ENCODE results near the gene LUZP2.
"Not testable (repeated sequence)": the region's sequence is repeated elsewhere in the genome, so short reads cannot be mapped to it uniquely, and the experiment has no call there.

The LUZP2 gene

DNA sequence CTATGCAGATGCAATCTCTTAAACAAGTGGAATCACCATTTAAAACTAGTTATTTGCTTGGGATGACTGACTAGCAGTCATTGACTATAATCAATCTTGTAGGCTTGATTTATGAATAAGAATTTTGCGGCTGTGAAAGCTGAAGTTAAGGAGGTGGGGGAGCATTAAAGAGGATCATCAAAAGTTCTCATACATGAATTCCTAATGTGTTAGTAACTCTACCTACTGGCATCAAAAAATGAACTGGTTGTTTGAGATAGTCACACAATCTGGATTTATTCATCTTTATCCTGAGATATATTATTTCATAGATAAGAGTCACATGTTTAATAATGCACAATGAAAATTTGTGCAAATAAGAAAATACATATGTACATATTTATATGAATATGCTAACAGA, 393.6 kb downstream of the LUZP2 start:
- in situ Hi-C loops (cut with MboI; ENCODE audit: low sequenced_read_pairs), result no loop called here

DNA sequence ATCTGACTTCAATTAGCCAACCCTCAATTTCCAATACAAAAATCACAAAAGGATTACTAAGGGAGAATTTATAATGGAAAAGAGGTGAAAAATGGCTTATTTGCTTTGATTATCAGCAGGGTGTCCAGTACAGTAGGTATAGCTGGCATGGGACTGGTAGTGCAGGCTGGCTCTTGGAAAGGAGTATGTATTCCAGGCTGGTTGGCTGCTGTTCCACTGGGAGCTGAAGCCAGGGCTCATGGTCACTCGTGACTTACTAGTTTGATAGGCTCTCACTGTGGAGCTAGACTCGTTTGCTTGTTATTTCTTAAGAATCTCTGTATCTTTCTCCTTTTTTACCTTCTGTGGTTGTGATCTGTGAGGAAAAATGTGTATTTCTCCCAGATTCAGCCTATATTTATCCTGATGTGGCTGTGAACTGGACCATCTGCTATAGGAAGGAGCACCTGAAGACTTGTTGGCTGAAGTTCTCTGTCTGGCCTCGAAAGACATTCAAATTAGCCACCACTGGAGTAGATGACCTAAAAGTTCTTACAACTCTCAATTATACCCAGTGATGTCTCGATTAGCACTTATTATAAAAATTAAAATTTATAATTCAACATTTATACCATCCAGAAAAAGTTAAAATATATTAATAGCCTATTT, 395.1 kb downstream of the LUZP2 start:
- in situ Hi-C loops (cut with MboI; ENCODE audit: low sequenced_read_pairs), result not testable (repeated sequence)

DNA sequence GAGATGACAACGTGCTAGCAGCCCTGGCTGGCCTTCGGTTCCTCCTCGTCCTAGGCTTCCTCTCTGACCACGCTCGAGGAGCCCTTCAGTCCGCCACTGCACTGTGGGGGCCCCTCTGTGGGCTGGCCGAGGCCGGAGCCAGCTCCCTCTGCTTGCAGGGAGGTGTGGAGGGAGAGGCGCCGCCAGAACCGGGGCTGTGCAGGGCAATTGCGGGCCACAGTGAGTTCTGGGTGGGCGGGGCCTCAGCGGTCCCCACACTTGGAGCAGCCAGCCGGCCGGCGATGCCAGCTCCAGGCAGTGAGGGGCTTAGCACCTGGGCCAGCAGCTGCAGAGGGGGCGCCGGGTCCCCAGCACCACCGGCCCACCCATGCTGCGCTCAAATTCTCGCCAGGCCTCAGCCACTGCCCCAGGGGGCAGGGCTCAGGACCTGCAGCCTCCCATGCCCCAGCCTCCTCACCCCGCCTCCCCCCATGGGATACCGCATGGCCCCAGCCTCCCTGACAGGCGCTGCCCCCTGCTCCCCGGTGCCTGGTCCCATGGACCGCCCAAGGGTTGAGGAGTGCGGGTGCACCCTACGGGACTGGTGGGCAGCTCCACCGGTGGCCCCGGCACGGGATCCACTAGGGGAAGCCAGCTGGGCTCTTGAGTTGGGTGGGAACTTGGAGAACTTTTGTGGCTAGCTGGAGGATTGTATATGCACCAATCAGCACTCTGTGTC, 399.4 kb downstream of the LUZP2 start:
- in situ Hi-C loops (cut with MboI; ENCODE audit: low sequenced_read_pairs), result no loop called here

DNA sequence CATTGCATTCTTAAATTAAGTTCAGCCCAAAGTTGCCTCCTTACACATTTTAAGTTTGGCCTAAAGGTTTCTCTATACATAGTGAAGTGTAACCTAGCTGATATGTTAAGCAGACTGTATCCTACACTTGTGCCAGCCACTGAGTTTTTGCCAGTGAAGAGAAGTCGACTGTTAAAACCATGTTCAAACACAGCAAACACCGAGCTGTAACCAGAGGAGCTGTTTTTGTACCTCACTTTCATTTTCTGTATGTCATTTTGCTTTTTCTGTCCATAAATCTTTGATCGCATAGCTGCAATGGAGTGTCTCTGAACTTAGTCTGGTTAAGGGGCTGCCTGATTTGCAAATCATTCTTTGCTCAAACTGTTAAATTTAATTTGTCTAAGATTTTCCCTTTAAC, 403.7 kb downstream of the LUZP2 start:
- in situ Hi-C loops (cut with MboI; ENCODE audit: low sequenced_read_pairs), result no loop called here

DNA sequence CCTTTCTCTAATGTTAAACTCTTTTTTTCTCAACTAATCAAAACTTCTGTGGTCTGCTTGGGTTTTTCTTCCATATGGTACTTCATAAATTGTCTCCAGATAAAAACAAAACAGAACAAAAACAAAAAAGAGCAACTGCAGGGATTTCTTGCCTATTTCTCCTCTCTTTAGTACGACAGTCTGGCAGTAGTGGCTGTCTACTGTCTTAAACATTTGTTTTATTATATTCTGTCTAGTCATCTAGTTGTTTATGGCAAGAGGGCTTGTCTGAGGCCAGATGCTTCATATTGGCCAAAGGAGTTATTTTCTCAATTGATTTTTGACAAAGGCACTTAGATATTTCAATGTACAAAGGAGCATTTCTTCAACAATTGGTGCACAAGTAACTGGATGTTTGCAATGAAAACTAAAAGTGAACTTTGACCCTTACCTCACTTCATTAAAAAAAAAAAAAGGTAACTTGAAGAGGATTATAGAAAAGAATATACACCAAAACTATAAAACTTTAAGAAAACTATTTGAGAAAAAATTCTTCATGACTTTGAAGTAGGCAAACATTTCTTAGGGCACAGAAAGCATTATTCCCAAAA, 404.2 kb downstream of the LUZP2 start:
- in situ Hi-C loops (cut with MboI; ENCODE audit: low sequenced_read_pairs), result no loop called here

DNA sequence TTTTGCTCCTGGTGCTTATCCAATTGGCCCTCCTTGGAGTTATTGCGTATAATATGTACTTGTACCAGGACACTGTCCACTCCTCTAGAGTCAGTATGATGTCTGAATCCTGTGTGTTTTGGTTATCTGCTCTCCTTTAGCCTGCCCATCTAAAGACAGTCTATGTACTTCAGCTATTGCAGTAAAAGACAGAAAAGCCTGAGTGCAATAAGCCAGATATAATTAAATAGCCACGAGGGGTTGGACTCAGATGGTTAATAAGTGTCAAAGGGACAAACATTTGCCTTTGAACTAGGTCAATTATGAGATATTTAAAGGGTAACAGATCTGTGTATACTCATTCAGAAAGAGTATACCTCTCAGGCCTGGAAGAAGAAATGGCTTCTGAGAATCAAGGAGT, 406.7 kb downstream of the LUZP2 start:
- in situ Hi-C loops (cut with MboI; ENCODE audit: low sequenced_read_pairs), result no loop called here

DNA sequence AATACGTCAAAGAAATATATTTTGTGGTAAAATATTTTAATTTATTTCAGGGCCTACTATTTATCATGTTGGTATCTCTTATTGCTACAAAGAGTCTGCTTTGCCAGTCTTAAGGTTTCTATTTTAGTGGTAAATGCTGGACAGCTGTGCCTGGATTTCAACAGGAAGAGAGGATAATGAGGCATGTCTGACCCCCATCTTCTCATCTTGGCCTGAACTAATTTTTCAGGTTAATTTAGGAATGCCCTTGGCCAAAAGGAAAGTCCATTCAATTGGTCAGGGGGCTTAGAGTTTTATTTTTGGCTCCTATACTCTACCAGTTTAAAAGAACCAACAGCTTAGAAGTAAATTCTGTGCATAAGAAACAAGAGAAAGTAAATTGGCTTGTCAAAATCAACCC, 428.2 kb downstream of the LUZP2 start:
- in situ Hi-C loops (cut with MboI; ENCODE audit: low sequenced_read_pairs), result no loop called here

DNA sequence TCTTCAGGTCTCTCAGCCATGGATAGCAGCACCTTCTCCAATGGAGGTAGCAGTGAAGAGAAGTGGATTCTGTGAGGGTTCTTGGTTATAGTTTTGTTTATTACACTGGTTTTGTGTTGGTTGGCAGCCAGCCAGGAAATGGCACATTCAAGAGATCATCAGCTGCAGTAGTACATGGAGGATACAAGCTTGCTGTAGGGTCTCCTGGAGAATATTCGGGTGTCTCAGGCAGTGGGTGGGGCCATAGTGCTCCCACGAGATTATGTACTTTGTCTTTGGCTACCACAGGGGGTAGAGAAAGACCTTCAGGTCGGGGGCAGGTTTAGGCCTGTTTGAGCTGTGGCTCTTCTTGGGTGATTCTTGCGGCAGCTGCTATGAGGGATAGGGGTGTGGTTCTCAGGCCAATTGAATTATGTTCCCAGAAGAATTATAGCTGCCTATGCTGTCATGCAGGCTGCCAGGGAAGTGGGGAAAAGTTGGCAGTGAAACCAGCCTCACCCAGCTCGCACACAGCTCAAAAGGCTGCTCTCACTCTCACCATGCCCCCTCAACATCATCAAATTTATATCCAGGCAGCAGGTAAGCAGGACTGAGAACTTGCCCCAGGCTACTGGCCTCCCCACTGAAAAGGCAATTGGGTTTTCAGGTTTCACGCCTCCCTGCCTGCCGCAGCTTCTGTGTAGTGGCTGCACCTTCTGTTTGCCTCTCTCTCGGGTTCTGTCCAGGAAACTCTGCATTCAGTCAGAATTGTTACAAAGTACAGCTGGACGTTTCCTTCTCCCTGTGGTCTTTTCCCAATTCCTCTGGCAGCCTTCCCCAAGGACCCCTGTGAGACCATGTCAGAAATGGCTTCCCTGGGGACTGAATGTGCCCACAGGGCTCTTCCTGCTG, 435.5 kb downstream of the LUZP2 start:
- in situ Hi-C loops (cut with MboI; ENCODE audit: low sequenced_read_pairs), result no loop called here

DNA sequence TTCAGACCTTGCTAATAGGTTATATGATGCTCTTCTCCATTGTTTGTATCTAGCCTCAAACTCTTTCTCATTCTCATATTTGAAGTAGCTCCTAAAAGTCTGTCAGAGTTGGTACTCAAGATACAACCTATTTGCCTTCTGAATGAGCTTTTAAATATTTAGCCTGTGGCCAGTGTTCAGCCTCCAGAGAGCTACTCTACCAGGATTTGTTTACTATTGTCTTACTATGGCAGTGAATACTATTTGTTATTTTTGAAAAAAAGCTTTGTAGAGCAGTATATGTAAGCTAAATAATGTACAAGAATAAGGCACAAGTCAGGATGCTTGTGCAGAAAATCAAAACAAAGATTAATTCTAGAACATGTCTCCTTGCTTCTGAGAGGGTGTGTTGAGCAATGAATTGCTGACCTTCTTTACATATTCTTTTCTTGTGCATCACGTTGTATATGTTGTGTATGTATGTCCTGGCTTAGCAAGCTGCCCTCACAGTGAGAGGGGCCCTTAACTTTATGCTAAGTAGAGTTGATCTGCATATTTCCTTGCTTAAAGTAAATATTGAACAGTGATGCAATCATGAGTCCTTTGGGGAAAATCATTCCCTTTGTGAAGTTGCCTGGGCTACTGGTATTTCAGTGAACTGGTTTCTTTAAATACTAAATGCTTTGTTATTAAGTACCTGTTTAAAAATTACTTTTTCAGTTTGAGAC, 438.0 kb downstream of the LUZP2 start:
- in situ Hi-C loops (cut with MboI; ENCODE audit: low sequenced_read_pairs), result no loop called here

DNA sequence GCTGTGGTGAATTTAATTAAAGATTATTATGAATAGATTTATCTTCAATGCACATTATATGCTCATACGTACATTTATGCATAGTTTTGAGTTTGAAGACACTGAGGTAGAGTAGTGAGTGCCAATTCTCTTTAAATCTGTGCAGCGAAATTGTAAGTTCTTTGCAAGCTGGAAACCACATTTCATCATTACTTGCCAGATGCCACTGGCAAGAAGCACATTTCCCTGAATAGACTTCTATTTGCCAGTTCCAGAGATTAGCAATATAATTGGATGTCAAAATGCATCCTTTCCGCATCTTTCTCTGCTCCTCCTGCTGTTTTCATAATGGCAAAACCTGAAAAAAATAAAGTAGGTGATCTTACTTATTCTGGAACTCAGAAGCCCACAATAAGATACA, 448.0 kb downstream of the LUZP2 start:
- in situ Hi-C loops (cut with MboI; ENCODE audit: low sequenced_read_pairs), result no loop called here

DNA sequence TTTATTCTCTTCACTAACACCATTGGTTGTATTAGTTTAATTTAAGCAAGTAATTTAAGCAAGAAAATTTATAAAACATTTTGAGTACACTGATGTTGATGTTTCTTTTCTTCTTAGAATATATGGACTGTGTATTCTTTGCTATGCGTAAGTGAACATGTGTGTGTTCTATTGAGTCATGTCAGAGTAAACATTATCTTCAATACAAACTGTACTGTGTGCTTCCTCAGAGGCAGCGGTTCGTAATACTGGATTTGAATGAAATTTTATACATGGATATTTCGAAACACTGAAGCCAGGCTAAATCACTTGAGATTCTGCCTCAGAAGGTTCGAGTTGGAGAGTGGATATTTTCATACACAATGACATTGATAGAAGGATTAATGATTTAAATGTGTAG, 452.6 kb downstream of the LUZP2 start:
- in situ Hi-C loops (cut with MboI; ENCODE audit: low sequenced_read_pairs), result no loop called here

DNA sequence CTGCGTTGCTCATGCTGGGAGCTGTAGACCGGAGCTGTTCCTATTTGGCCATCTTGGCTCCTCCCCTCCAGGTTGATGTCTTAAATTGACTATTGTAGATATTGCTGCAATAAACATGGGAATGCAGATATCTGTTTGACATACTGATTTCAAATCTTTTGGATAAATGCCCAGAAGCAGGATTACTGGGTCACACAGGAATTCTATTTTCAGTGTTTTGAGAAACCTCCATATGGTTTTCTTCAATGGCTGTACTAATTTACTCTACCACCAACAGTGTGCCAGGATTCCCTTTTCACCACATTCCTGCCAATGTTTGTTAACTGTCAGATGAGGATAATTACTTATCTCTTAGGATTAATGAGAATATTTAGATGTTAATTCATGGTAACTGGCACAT, 467.0 kb downstream of the LUZP2 start:
- in situ Hi-C loops (cut with MboI; ENCODE audit: low sequenced_read_pairs), result no loop called here

DNA sequence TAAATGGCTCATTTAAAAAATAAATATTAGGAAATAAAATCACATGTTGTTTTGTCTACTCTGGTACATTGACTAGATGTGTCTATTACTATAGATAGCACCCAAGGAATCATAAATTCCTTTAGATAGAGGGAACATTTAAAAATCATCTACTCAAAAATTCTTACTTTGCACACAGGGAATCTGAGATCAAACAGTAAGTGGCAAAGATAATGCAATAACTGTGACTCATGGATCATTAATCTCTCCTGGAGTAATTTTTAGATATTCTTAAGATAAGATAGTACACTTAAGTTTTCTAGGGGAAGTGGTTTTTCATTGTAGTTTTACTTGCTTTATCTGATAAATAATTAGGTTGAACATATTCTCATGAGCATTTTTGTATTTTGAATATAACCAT, 468.9 kb downstream of the LUZP2 start:
- in situ Hi-C loops (cut with MboI; ENCODE audit: low sequenced_read_pairs), result no loop called here

DNA sequence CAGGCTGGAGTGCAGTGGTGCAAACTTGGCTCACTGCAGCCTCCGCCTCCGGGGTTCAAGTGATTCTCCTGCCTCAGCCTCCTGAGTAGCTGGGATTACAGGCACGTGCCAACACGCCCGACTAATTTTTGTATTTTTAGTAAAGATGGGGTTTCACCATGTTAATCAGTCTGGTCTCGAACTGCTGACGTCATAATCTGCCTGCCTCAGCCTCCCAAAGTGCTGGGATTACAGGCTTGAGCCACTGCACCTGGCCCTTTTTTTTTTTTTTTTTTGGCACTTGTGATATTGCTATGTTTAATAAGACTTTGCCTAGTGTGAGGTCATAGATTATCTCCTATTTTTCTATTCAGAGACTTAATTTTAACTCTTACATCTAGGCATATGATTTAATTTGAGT, 497.1 kb downstream of the LUZP2 start:
- in situ Hi-C loops (cut with MboI; ENCODE audit: low sequenced_read_pairs), result not testable (repeated sequence)

DNA sequence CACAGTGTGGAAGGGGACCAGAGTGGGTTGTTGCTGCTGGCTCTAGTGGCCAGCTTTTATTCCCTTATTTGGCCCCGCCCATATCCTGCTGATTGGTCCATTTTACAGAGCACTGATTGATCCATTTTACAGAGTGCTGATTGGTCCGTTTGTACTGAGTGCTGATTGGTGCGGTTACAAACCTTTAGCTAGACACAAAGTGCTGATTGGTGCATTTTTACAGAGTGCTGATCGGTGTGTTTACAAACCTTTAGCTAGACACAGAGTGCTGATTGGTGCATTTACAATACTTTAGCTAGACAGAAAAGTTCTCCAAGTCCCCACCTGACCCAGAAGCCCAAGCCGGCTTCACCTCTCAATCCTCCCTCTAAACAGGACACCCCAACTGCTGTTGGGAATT, 503.1 kb downstream of the LUZP2 start:
- in situ Hi-C loops (cut with MboI; ENCODE audit: low sequenced_read_pairs), result not testable (repeated sequence)

DNA sequence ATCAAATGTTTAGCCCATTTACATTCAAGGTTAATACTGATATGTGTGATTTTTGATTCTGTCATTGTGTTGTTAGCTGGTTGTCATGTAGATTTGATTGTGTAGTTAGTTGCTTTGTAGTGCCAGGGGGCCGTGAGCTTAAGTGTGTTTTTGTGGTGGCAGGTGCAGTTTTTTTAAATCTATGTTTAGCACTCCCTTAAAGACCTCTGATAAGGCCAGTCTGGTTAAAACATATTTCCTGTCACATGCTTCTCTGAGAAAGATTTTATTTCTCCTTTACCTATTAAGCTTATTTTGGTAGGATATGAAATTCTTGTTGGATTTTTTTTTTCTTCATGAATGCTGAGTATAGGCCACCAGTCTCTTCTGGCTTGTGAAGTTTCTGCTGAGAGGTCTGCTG, 540.6 kb downstream of the LUZP2 start:
- in situ Hi-C loops (cut with MboI; ENCODE audit: low sequenced_read_pairs), result no loop called here

DNA sequence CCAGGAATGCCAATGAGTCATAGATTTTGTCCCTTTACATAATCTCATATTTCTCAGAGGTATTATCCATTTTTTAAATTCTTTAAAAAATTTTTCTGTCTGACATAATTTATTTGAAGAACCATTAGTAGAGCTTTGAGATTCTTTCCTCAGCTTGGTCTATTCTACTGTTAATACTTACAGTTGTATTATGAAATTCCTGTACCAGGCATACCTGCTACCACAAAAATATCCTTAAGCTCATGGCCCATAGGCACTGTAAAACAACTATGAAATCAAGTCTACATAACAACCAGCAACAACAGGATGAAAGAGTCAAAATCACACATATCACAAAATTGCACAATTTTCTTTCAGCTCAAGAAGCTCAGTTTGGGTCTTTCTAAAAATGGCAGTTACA, 541.3 kb downstream of the LUZP2 start:
- in situ Hi-C loops (cut with MboI; ENCODE audit: low sequenced_read_pairs), result no loop called here

DNA sequence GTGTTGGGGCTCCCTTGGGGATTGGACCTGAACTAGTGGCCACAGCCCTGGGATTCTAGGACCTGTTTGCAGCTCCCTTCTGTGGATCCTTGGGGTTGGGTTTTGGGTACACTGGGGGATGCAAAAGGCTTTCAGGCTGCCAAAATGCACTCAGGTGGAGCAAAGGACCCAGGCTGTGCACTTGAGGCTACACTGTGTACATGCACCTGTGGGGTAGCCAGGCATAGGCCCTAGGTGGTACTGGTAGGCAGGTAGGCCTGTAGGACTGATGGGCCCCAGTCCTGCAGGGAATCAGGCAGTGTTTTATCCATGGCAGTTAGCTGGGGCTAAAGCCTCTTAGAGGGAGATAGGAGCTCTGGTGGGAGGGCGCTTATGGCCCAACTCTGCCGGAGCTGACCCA, 542.3 kb downstream of the LUZP2 start:
- in situ Hi-C loops (cut with MboI; ENCODE audit: low sequenced_read_pairs), result no loop called here

DNA sequence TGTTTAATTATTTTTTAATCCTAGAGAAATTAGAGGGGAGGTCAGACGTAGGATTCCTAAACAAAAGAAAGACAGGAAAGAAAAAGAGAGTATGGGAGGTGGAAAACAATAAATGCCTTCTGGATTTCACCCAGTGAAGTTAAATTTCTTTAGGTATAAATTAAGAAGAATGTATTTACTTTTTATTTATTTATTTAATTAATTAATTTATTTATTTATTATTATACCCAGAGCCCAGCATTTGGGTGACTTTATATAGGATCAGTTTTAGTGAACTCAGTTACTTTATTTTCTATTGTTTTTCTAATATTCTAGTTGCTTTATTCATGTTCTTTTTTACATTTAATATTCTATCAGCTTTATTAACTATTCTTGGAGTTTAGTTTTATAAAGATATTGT, 551.8 kb downstream of the LUZP2 start:
- in situ Hi-C loops (cut with MboI; ENCODE audit: low sequenced_read_pairs), result no loop called here

DNA sequence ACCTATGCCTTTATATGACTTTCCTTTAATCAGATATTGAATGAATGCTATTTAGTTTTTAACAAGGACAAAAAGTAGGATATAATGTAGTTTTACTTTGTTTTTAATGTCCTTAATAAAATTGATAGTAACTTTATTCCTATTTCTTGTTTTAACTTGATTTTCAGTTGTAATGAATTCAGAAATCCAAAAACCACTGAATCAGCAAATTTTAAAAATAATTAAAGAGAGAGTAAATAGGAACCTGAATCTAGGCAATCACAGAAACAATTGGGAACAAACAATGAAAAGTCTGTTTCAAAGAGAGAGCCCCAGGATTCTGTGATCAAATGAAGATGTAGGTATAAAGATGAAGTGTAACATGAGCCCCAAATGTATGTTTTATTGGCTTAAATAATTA, 556.0 kb downstream of the LUZP2 start:
- in situ Hi-C loops (cut with MboI; ENCODE audit: low sequenced_read_pairs), result no loop called here

DNA sequence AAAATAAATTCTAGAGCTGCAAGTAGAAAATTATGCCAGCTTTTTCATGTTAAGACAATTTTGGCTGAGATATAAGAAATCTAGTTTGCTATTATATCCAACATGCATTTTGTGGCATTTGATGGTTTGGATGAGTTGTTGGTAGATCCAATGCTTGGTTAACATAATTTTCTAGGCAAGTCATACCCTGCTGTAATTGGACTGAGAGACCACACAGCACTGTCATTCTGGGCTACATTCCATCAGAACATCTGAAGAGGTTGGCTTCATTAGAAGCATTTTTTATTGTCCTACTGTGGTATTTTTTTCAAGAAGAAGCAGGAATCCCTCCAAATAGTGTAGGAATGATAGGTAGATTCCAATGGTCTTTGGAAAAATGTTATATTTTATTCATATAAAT, 561.0 kb downstream of the LUZP2 start:
- in situ Hi-C loops (cut with MboI; ENCODE audit: low sequenced_read_pairs), result no loop called here

All from HL-60/S4 treated with phorbol 12-myristate 13-acetate at 8.2 ng/mL for 4 days and 3 days (cell line).